GM21528 (cell line): Measurements from ENCODE around the gene NUCB1.

Experiments used
- ATAC-seq: cut with Tn5 transposase; IDR thresholded peaks from one replicate; pipeline ENCODE4 v1.9.1; 2021; ENCODE audit warnings: mild to moderate bottlenecking, moderate library complexity; ENCODE audit not compliant: unreplicated experiment, low FRiP score

NUCB1 gene

GRCh38 chr19:48958006-48958405 is 57.9 kb downstream of the NUCB1 start:
- ATAC-seq = no peak

GRCh38 chr19:48959341-48960239 is 59.5 kb downstream of the NUCB1 start:
- ATAC-seq = no peak

- no peak for ATAC-seq
Measured at GRCh38 chr19:48961051-48961649, 61.0 kb downstream of the NUCB1 start.

- no peak for ATAC-seq
Measured at GRCh38 chr19:48961673-48962028, 61.5 kb downstream of the NUCB1 start.

GRCh38 chr19:48962029-48962848 is 62.1 kb downstream of the NUCB1 start:
- no peak for ATAC-seq

- ATAC-seq = no peak
Measured at GRCh38 chr19:48962849-48963165, 62.7 kb downstream of the NUCB1 start.

- ATAC-seq = no peak
Measured at GRCh38 chr19:48963371-48964204, 63.5 kb downstream of the NUCB1 start.

GRCh38 chr19:48964205-48965039 is 64.3 kb downstream of the NUCB1 start:
- no peak for ATAC-seq

- ATAC-seq = peak; percentile 59
Measured at GRCh38 chr19:48965040-48965805, 65.1 kb downstream of the NUCB1 start, which contains the start of gene FTL. Gene FTL (plus strand): TSS chr19:48965309. CDS start chr19:48965508, 199 bp downstream.

GRCh38 chr19:48965806-48966540 is 65.9 kb downstream of the NUCB1 start:
- peak; percentile 26 for ATAC-seq

- ATAC-seq = no peak
Measured at GRCh38 chr19:48966541-48967345, 66.6 kb downstream of the NUCB1 start.

GRCh38 chr19:48967346-48968178 is 67.5 kb downstream of the NUCB1 start:
- ATAC-seq = no peak

GRCh38 chr19:48968179-48968661 is 68.1 kb downstream of the NUCB1 start:
- ATAC-seq = no peak

GRCh38 chr19:48968813-48969218 is 68.7 kb downstream of the NUCB1 start:
- ATAC-seq = no peak

GRCh38 chr19:48969276-48970138 is 69.4 kb downstream of the NUCB1 start:
- no peak for ATAC-seq
